Tibial nerve (tissue), 4 donors: Measurements from ENCODE around the gene MRGPRD. TPM values are rescaled to one million over a fixed set of nuclear protein-coding genes. Genes with fewer than 3 reads are reported as not detected.

Experiments
- DNase-seq, 2 donors: peaks; one replicate each; pipeline ENCODE4 v3.0.0-alpha.2; 2019; ENCODE audit warnings: low spot score in 2 of 2
- H3K27ac ChIP-seq, 4 donors: fragments of 200-600 bp; sonication (generic) in 3 of 4; one replicate each; pipeline ENCODE4 v1.5.1; 2017 to 2019; ENCODE audit warnings: mild to moderate bottlenecking in 1 of 4
- H3K27me3 ChIP-seq, 2 donors: fragments of 200-600 bp; sonication (generic) in 1 of 2; one replicate each; pipeline versions ENCODE4 v1.5.1 to v1.6.0; 2017 to 2019
- H3K36me3 ChIP-seq, 3 donors: fragments of 200-600 bp; sonication (generic); one replicate each; pipeline ENCODE4 v1.5.1; 2018 to 2019
- H3K4me1 ChIP-seq, 4 donors: fragments of 200-600 bp; sonication (generic) in 3 of 4; one replicate each; pipeline ENCODE4 v1.5.1; 2017 to 2019
- H3K4me3 ChIP-seq, 4 donors: fragments of 200-600 bp; sonication (generic) in 3 of 4; one replicate each; pipeline ENCODE4 v1.5.1; 2017 to 2019; ENCODE audit warnings: mild to moderate bottlenecking in 1 of 4, moderate library complexity in 1 of 4
- H3K9me3 ChIP-seq, 4 donors: fragments of 200-600 bp; sonication (generic) in 3 of 4; one replicate each; pipeline ENCODE4 v1.5.1; 2017 to 2019
- CTCF ChIP-seq, 5 experiments: fragments of 200-600 bp in 3 of 5; fragments of 450-650 bp in 2 of 5; sonication (generic) in 3 of 5; IDR thresholded peaks; one replicate each; pipeline ENCODE4 v1.5.1; 2016 to 2019; ENCODE audit warnings: antibody characterized with exemption in 5 of 5, mild to moderate bottlenecking in 3 of 5, moderate library complexity in 2 of 5
- EP300 ChIP-seq, 2 donors: sonication (generic); formaldehyde crosslinking; IDR thresholded peaks; one replicate each; pipeline ENCODE4 v1.6.1; 2017; ENCODE audit warnings: antibody characterized with exemption in 2 of 2, mild to moderate bottlenecking in 1 of 2
- POLR2A ChIP-seq, 2 donors: fragments of 450-650 bp; IDR thresholded peaks; one replicate each; pipeline ENCODE4 v1.6.1; 2017; ENCODE audit warnings: antibody characterized with exemption in 2 of 2, mild to moderate bottlenecking in 2 of 2, moderate library complexity in 2 of 2
- WGBS, 2 donors: methylation state at CpG; one replicate each; pipeline ENCODE4 v1.1.5; 2018; 5-methylcytosine and 5-hydroxymethylcytosine counted together
- total RNA-seq, 4 donors: library from RNA; depleted of rRNA; stranded (reverse); fragments of >200 nt; gene quantifications; one replicate each; pipeline ENCODE4 v1.1.0, GENCODE V29; 2016

Gene MRGPRD
- total RNA-seq, 4 donors from 2014 or later, result not detected

DNA sequence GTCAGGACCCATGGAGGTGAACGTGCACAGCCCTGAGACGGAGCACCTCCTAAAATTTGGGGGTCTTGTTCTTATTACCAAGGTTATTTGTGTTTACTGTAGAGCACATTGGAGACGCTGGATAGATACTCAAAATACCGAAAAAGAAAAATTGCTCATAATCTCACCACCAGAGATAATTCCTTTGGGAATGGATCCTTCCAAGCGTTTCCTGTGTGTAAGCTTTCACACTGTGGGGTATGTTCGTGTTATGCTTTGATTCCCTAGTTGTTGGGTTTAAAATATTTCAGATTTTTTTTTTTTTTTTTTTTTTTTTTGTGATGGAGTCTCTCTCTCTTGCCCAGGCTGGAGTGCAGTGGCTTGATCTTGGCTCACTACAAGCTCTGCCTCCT lies 14.1 kb upstream of the MRGPRD start:
- H3K9me3 ChIP-seq, result no peaks in the 10 kb centered on the region
- peaks cover 0 to 4% of the 10 kb centered on the region in 2 donors for H3K27me3 ChIP-seq
- H3K27ac ChIP-seq, result no peak overlapping the region
- H3K36me3 ChIP-seq, result no peaks in the 10 kb centered on the region
- TF ChIP-seq CTCF (IDR thresholded peaks at IDR 0.05) (no peak), POLR2A (IDR thresholded peaks at IDR 0.05) (no peak), EP300 (IDR thresholded peaks at IDR 0.05) (no peak)
- WGBS, 2 donors, result 59 to 66% methylated on average over 6 of the region's 6 CpGs
- no peak overlapping the region for H3K4me3 ChIP-seq
- peaks cover 0 to 31% (median 20%) of the 10 kb centered on the region in 4 donors for H3K4me1 ChIP-seq
- DNase-seq, result no peak

DNA sequence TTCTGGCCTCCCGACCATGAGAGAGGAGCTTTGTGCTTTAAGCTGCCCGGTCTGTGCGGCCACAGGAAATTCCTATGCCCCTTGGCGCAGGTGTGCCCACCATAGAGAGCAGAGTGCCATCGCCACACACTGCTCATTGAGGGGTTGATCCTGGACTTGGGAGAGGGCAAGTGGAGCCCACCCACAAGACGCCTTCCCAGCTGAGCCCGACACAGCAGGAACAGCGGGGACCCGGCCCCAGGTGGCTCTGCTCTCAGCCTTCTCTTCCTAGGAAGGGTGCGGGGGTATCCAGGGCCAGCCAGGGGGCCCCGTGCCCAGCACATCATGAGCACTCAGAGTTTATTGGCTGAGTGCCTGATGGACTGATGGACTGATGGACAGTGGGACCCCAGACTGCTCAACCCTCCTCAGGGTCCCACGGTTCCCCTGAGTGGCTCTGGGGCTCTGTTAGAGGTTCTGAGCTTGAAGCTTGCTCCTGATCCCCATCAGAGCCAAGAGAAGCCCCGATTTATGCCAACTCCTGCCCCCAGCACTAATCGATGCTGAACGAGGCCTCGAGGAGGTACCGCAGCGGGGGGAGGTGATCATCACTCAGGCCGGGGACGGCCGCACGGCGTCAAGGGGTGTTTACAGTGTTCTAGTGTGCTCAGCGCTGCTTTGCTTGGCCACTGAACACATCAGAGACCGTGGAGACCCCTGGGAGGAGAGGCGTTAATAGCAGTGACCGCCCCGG lies 13.5 kb upstream of the MRGPRD start:
- no peak for DNase-seq

GRCh38 chr11:68993546-68993945 lies 12.8 kb upstream of the MRGPRD start:
- 84 to 86% methylated on average over 7 of the region's 7 CpGs for WGBS, 2 donors
- Histone ChIP-seq H3K4me3 (no peak overlapping the region), H3K27me3 (peaks cover 0 to 4% of the 10 kb centered on the region in 2 donors), H3K27ac (no peak overlapping the region), H3K4me1 (peaks cover 0 to 17% (median 8%) of the 10 kb centered on the region in 4 donors), H3K36me3 (no peaks in the 10 kb centered on the region), H3K9me3 (no peaks in the 10 kb centered on the region)
- TF ChIP-seq EP300 (IDR thresholded peaks at IDR 0.05) (no peak), POLR2A (IDR thresholded peaks at IDR 0.05) (no peak), CTCF (IDR thresholded peaks at IDR 0.05) (no peak)
- DNase-seq, result no peak

More for the DNA sequence above, 13.5 kb upstream of the MRGPRD start:
- Histone ChIP-seq H3K27ac (no peak overlapping the region), H3K27me3 (peaks cover 0 to 4% of the 10 kb centered on the region in 2 donors), H3K4me1 (peaks cover 0 to 25% (median 15%) of the 10 kb centered on the region in 4 donors), H3K36me3 (no peaks in the 10 kb centered on the region), H3K9me3 (no peaks in the 10 kb centered on the region), H3K4me3 (no peak overlapping the region)
- TF ChIP-seq POLR2A (IDR thresholded peaks at IDR 0.05) (no peak), EP300 (IDR thresholded peaks at IDR 0.05) (no peak), CTCF (IDR thresholded peaks at IDR 0.05) (no peak)
- 66 to 74% methylated on average over 18 to 26 of the region's 28 CpGs for WGBS, 2 donors

GRCh38 chr11:68992743-68993255 lies 12.0 kb upstream of the MRGPRD start:
- peaks cover 0 to 10% (median 2%) of the 10 kb centered on the region in 4 donors for H3K4me1 ChIP-seq
- H3K4me3 ChIP-seq, result no peak overlapping the region
- WGBS, 2 donors, result 64 to 71% methylated on average over 14 of the region's 14 CpGs
- peaks cover 0 to 4% of the 10 kb centered on the region in 2 donors for H3K27me3 ChIP-seq
- TF ChIP-seq CTCF (IDR thresholded peaks at IDR 0.05) (no peak), EP300 (IDR thresholded peaks at IDR 0.05) (no peak), POLR2A (IDR thresholded peaks at IDR 0.05) (no peak)
- no peak for DNase-seq
- no peaks in the 10 kb centered on the region for H3K36me3 ChIP-seq
- no peak overlapping the region for H3K27ac ChIP-seq
- H3K9me3 ChIP-seq, result no peaks in the 10 kb centered on the region
